ENCODE data around the gene C10orf95.

C10orf95 gene

DNA sequence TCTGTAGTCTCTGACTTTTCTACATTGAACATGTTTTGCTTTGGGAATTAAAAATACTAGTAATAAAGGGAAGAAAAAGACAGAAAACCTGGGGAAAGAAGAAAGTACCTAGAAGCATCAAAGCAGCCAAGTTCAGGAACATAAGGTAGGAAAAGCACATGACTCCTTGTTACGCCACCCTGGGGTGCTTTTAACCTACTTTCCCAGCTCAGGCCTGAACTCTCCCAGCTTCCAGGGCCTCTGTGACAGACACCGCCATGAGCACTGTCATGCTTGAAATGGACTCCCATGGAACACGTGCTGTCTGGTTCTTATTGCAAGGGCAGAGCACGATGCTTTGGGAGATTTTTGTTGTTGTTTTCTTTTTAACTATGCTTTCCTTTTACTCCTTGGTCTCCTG lies 39.8 kb upstream of the C10orf95 start:
- no peak for DNase-seq (ENCODE audit: low read depth)
- TF ChIP-seq CTCF (conservative IDR thresholded peaks at IDR 0.05; ENCODE audit: low read depth, low read length), result no peak
- H3K4me3 ChIP-seq (ENCODE audit: low read length), result no peak overlapping the region

DNA sequence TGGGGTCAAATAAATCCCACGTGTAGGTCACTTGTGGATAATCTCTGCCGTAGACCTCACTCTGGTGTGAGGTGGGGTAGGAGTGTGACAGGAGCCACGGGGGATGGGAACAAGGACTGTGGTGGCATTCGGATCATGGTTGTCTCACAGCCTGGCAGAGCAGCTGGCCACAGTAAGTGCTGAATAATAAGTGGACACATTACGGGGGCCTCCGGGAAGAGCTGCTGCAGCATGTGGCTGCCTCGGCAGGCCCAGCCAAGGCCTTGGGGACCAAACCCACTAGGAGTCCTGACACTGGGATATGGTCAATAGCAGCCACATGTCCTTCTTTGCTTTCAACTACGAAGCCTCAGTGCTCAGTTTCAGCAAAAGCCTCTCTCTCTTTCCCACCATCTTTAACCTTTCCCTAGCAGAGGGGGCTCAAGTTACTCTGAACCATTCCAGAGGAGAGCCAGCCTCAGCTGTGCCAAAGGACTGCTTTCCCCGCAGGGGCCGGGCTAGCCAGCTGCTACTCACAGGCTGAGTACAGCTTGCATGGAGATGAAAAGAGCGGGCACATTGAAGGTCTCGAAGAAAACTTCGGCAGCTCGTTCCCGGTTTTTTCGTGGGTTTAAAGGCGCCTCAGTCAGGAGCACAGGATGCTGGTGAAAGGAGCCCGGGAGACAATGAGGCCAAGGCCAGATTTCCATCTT lies 33.9 kb upstream of the C10orf95 start:
- no peak for DNase-seq (ENCODE audit: low read depth)
- TF ChIP-seq CTCF (conservative IDR thresholded peaks at IDR 0.05; ENCODE audit: low read depth, low read length), result no peak

DNA sequence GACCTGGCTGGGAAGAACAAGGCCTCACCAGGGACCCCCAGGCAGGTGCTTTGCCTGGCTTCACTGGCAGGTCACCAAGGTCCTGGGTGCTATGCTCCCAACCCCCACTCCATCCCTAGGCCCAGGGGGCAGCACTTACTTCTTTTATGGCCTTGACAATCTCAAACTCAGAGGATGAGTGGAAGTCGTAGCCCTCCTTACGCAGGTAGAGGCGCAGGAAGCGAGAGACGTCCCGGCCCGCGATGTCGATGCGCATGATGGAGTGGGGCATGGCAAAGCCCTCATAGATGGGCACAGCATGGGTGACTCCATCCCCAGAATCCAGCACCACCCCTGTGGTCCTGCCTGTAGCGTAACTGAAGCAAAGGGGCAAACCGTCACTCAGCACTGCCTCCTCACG lies 32.7 kb upstream of the C10orf95 start:
- TF ChIP-seq CTCF (conservative IDR thresholded peaks at IDR 0.05; ENCODE audit: low read depth, low read length), result no peak
- no peak for DNase-seq (ENCODE audit: low read depth)
- H3K4me3 ChIP-seq (ENCODE audit: low read length), result no peak overlapping the region

More for the DNA sequence above, 33.9 kb upstream of the C10orf95 start:
- no peak overlapping the region for H3K4me3 ChIP-seq (ENCODE audit: low read length)

DNA sequence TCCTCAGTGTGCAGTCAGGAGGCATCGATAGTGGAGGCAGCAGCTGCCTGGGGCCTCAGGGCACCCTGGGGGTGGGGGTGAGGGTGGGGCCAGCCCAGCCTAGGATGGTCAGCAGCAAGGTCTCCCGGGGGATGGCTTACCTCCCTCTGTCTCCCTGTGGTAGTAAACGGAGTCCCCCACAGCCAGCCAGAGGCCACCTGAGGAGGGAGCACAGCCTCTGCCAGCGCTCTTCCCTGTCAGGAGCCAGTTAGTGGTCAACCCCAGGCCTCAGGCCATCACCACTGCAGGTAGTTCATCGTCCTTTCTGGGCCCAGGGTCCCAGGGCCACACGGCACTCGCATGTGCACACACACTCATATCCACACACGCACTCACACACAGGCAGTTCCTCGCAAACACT lies 29.1 kb upstream of the C10orf95 start:
- DNase-seq (ENCODE audit: low read depth), result no peak
- no peak overlapping the region for H3K4me3 ChIP-seq (ENCODE audit: low read length)
- TF ChIP-seq CTCF (conservative IDR thresholded peaks at IDR 0.05; ENCODE audit: low read depth, low read length), result no peak

DNA sequence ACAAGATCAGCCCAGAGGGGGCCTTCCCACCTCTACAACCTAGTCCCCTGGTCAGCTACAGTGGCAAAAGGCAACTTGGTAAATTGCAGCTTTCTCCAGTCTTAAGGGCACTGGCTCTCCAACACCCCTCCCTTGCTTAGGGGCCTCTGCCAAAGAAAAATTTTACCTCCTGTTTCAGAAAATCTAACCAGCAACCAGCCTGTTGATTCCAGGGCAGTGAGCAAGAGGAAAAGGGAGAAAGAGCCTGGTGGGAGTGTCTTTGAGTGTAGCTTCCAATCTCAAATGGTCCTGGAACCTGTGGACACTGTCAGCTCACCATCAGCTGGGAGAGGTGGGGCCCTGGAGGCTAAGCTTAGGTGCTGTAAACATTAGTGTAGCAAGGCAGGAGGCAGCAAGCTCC lies 28.3 kb upstream of the C10orf95 start:
- no peak for TF ChIP-seq CTCF (conservative IDR thresholded peaks at IDR 0.05; ENCODE audit: low read depth, low read length)
- no peak overlapping the region for H3K4me3 ChIP-seq (ENCODE audit: low read length)
- no peak for DNase-seq (ENCODE audit: low read depth)

DNA sequence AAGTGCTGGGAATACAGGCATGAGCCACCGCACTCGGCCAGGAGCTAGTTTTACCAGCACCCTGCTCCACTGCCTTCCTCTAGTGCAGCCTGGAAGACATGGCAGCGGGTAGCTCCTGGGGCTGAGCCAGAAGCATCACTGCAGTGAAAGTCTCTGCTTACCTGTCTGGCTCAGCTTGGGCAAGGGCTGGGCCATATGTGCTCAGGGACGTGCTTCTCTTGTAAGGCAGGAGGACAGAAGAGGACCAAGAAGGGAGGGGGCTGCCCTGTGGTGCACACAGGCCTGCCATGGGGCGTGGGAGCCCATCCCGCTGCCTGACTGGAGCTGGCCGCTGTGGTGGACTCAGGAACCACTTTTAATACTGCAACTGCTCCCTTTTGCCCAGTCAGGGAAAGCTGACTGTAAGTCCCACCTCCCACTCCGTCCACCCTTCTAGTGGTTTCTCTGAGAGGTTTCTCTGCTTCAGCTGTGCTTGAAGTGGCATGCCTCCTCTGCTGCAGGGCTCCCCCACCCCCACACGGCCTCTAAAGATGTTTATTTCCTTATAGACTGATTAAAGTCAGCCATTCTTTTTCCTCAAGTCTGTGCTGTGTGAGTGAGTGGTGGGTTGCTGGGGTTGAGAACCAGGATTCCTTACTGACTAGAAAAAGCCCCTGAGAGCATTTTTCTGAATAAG lies 25.3 kb upstream of the C10orf95 start:
- no peak for DNase-seq (ENCODE audit: low read depth)

More for the DNA sequence above, 25.3 kb upstream of the C10orf95 start:
- H3K4me3 ChIP-seq (ENCODE audit: low read length), result no peak overlapping the region
- TF ChIP-seq CTCF (conservative IDR thresholded peaks at IDR 0.05; ENCODE audit: low read depth, low read length), result no peak
